GM12874 (cell line): Measurements from ENCODE around the gene SLC33A1.

Experiments
- CTCF ChIP-seq: IDR thresholded peaks from 2 replicates; pipeline ENCODE4 v1.5.1; 2011; ENCODE audit warnings: low read depth, mild to moderate bottlenecking, control low read depth, low read length, moderate library complexity; ENCODE audit not compliant: insufficient read depth

Gene SLC33A1

GRCh38 chr3:155809181-155809580, 45.0 kb downstream of the SLC33A1 start:
- TF ChIP-seq CTCF = no peak

GRCh38 chr3:155807823-155808222, 46.4 kb downstream of the SLC33A1 start:
- TF ChIP-seq CTCF = no peak

- peak; percentile 93 for TF ChIP-seq CTCF
Observed at GRCh38 chr3:155805802-155806618, 48.2 kb downstream of the SLC33A1 start, which contains the start of gene C3orf33. Gene C3orf33, minus strand, starts transcription at chr3:155806278. Its CDS starts 26 bp downstream, at chr3:155806252.

GRCh38 chr3:155805204-155805801, 48.9 kb downstream of the SLC33A1 start:
- TF ChIP-seq CTCF = no peak

GRCh38 chr3:155804323-155804722, 49.9 kb downstream of the SLC33A1 start:
- no peak for TF ChIP-seq CTCF

- no peak for TF ChIP-seq CTCF
Observed at GRCh38 chr3:155792532-155792931, 61.7 kb downstream of the SLC33A1 start.

- no peak for TF ChIP-seq CTCF
Observed at GRCh38 chr3:155791190-155791589, 63.0 kb downstream of the SLC33A1 start.
